Osteoblast (primary cell): ENCODE results near the gene KLF15. TPM values are rescaled to one million over a fixed set of nuclear protein-coding genes. Genes with fewer than 3 reads are reported as not detected.

Experiments
- DNase-seq: peaks from one replicate; pipeline ENCODE4 v3.0.0; 2011; ENCODE audit warnings: low spot score, mixed read lengths; ENCODE audit not compliant: insufficient read length; ENCODE audit errors: missing footprints
- H2AFZ ChIP-seq: 2 replicates; pipeline ENCODE4 v1.6.0; 2011; ENCODE audit warnings: mild to moderate bottlenecking, low read length
- H3K27ac ChIP-seq: 2 replicates; pipeline ENCODE4 v1.5.1; 2011; ENCODE audit warnings: mild to moderate bottlenecking, low read depth, low read length, moderate library complexity
- H3K27me3 ChIP-seq: 2 replicates; pipeline ENCODE4 v1.6.0; 2012; ENCODE audit warnings: mild to moderate bottlenecking, control low read depth, inconsistent platforms, low read length, moderate library complexity; ENCODE audit not compliant: insufficient read depth
- H3K36me3 ChIP-seq: 2 replicates; pipeline ENCODE4 v1.5.1; 2011; ENCODE audit warnings: mild to moderate bottlenecking, low read length, control low read depth, moderate library complexity; ENCODE audit not compliant: insufficient read depth
- H3K4me1 ChIP-seq: 2 replicates; pipeline ENCODE4 v1.5.1; 2011; ENCODE audit warnings: mild to moderate bottlenecking, low read length, control low read depth, moderate library complexity; ENCODE audit not compliant: insufficient read depth
- H3K4me2 ChIP-seq: 2 replicates; pipeline ENCODE4 v1.6.0; 2011; ENCODE audit warnings: mild to moderate bottlenecking, low read length; ENCODE audit not compliant: insufficient read depth
- H3K4me3 ChIP-seq: fragments of 200-600 bp; sonication (generic); 3 replicates; pipeline ENCODE4 v1.5.1; 2012; ENCODE audit warnings: mild to moderate bottlenecking, low read length, inconsistent platforms; ENCODE audit not compliant: insufficient read depth
- H3K79me2 ChIP-seq: 2 replicates; pipeline ENCODE4 v1.6.0; 2012; ENCODE audit warnings: mild to moderate bottlenecking, low read length, control low read depth, inconsistent platforms; ENCODE audit not compliant: insufficient read depth
- H3K9me3 ChIP-seq: 2 replicates; pipeline ENCODE4 v1.5.1; 2011; ENCODE audit warnings: low read depth, low read length, control low read depth
- H4K20me1 ChIP-seq: 2 replicates; pipeline ENCODE4 v1.6.0; 2012; ENCODE audit warnings: mild to moderate bottlenecking, low read length, control low read depth; ENCODE audit not compliant: insufficient read depth
- total RNA-seq: library from RNA; depleted of rRNA; stranded (reverse); fragments of >200 nt; gene quantifications from 2 replicates; pipeline ENCODE4 v1.2.3, GENCODE V29; 2012
- TF ChIP-seq, protein P1 (sequence below): IDR thresholded peaks from 2 replicates; pipeline ENCODE4 v1.5.1; 2011; ENCODE audit warnings: mild to moderate bottlenecking, low read depth, low read length, moderate library complexity; ENCODE audit errors: extremely low read depth

The KLF15 gene
- total RNA-seq, 1 donor, result 4.3 TPM

DNA sequence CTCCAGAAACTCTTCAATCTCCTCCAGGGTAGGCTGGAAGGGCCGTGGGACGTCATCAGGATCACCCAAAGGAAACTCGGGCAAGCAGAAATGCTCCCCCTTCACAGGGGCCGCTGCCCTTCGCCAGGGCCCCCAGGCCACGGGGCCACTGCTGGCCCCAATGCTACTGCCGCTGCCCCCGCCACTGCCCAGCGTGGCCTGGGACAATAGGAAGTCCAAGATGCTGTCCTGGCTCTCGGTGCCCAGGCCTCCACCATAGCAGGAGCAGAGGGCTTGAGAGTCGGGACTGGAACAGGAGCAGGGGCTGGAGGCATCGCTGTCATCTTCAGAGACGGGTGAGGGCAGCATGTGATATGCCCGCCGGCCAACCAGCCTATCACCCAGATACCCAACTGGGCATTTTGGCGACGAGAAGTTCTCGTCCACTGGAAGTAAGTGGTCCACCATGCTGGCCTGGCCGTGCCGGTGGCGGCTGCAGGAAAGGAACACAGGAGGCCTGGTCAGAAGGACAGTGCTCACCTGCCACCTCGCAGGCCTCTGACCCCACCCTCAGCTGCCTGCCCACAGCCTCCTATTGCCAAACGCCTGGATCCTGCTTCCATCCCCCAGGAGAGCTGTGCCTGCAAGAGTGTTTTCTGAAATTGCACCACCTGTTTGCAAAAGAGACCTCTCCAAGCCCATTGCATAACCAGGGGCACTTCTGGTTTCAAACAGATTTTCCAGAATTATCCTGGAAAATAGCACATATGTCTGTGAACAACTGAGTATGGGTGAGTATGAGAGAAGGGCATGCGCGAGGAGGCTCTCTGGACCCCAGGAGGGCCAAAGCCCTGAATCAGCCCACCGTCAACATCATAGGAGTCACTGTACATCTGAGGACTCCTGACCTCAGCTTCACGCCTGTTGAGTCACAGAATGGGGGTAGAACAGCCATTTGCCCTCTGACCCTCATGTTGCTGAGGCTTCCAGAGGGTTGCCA is 4.4 kb downstream of the KLF15 start:
- peak; percentile 85 for DNase-seq
- Histone ChIP-seq H3K27me3 (no peaks in the 10 kb centered on the region), H3K4me1 (peaks cover 17% of the 10 kb centered on the region), H3K4me2 (no peak overlapping the region), H2AFZ (no peak overlapping the region), H4K20me1 (no peaks in the 10 kb centered on the region), H3K27ac (no peak overlapping the region), H3K79me2 (no peaks in the 10 kb centered on the region), H3K4me3 (no peak overlapping the region), H3K36me3 (no peaks in the 10 kb centered on the region), H3K9me3 (no peaks in the 10 kb centered on the region)
- TF ChIP-seq, protein P1, sequence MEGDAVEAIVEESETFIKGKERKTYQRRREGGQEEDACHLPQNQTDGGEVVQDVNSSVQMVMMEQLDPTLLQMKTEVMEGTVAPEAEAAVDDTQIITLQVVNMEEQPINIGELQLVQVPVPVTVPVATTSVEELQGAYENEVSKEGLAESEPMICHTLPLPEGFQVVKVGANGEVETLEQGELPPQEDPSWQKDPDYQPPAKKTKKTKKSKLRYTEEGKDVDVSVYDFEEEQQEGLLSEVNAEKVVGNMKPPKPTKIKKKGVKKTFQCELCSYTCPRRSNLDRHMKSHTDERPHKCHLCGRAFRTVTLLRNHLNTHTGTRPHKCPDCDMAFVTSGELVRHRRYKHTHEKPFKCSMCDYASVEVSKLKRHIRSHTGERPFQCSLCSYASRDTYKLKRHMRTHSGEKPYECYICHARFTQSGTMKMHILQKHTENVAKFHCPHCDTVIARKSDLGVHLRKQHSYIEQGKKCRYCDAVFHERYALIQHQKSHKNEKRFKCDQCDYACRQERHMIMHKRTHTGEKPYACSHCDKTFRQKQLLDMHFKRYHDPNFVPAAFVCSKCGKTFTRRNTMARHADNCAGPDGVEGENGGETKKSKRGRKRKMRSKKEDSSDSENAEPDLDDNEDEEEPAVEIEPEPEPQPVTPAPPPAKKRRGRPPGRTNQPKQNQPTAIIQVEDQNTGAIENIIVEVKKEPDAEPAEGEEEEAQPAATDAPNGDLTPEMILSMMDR, result no peak

DNA sequence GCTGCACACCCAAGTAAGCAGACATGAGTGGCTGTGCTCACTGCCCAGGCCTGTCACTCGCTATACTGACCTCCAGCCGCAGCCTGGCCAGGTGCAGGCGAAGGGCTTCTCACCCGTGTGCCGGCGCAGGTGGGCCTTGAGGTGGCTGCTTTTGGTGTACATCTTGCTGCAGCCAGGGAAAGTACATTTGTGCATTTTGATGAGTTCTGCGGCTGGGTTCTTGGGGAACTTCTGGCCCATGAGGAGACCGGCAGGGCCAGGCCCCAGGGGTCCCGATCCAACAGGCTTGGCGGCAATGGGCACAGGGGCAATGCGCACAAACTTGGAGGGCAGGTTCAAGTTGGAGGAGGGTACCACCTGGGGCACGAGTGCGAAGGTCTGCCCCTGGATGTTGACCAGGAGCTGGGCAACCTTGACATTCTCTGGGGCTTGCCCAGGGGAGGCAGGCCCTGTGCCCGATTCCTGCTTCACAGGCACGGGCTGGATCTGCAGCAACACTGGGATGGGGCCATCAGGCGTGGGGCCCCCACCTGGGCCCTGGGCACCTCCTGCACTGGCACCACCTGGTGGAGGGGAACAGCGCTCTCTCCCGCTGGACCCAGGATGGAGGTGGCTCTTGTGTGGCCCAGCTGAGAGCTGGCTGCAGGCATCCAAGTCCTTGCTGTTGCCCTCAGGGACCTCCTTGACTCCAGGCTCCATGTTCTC is 5.3 kb downstream of the KLF15 start:
- no peak overlapping the region for H3K4me2 ChIP-seq
- no peak overlapping the region for H2AFZ ChIP-seq
- TF ChIP-seq, protein P1, result no peak
- no peaks in the 10 kb centered on the region for H3K79me2 ChIP-seq
- no peak overlapping the region for H3K4me3 ChIP-seq
- no peak overlapping the region for H3K27ac ChIP-seq
- H3K27me3 ChIP-seq, result no peaks in the 10 kb centered on the region
- no peaks in the 10 kb centered on the region for H3K36me3 ChIP-seq
- DNase-seq, result peak; percentile 76
- H4K20me1 ChIP-seq, result no peaks in the 10 kb centered on the region
- H3K9me3 ChIP-seq, result no peaks in the 10 kb centered on the region
- H3K4me1 ChIP-seq, result peaks cover 14% of the 10 kb centered on the region

DNA sequence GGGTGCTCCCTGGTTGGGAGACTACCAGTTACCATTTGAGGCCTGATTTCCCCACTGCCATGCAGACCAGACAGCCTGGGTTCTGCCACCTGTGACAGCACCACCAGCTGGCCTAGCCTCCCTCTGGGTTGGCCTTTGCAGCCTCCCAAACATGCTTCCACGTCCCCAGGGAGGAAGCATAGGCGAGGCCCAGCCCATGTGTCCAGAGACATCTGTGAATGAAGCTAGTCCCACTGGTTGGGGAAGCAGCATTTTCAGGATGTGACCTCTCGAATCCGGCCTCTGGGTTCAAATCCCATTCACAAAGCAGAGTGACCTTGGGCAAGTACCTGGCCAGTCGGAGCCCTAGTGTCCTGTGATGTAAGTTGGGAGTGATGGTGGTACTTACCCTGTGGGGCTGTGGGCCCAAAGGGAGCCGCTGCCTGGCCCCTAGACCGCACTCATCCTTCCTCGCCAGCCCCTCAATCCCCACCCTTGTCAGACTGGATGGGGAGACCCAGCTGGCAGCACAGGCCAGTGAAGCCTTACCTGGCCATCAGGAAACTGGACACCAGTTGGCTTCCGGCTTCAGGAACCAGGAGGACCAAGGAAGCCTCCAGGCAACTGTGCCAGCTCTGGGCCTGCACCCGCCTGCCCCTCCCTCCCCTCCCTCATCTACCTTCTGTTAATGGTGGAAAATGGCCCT is 6.0 kb downstream of the KLF15 start:
- no peak overlapping the region for H2AFZ ChIP-seq
- no peak overlapping the region for H3K4me2 ChIP-seq
- no peak overlapping the region for H3K27ac ChIP-seq
- no peaks in the 10 kb centered on the region for H4K20me1 ChIP-seq
- TF ChIP-seq, protein P1, result no peak
- H3K79me2 ChIP-seq, result no peaks in the 10 kb centered on the region
- H3K27me3 ChIP-seq, result no peaks in the 10 kb centered on the region
- H3K4me1 ChIP-seq, result peaks cover 8% of the 10 kb centered on the region
- no peak overlapping the region for H3K4me3 ChIP-seq
- peak; percentile 78 for DNase-seq
- H3K36me3 ChIP-seq, result no peaks in the 10 kb centered on the region
- no peaks in the 10 kb centered on the region for H3K9me3 ChIP-seq
